ENCODE results near the gene IFI6.

Gene IFI6

DNA sequence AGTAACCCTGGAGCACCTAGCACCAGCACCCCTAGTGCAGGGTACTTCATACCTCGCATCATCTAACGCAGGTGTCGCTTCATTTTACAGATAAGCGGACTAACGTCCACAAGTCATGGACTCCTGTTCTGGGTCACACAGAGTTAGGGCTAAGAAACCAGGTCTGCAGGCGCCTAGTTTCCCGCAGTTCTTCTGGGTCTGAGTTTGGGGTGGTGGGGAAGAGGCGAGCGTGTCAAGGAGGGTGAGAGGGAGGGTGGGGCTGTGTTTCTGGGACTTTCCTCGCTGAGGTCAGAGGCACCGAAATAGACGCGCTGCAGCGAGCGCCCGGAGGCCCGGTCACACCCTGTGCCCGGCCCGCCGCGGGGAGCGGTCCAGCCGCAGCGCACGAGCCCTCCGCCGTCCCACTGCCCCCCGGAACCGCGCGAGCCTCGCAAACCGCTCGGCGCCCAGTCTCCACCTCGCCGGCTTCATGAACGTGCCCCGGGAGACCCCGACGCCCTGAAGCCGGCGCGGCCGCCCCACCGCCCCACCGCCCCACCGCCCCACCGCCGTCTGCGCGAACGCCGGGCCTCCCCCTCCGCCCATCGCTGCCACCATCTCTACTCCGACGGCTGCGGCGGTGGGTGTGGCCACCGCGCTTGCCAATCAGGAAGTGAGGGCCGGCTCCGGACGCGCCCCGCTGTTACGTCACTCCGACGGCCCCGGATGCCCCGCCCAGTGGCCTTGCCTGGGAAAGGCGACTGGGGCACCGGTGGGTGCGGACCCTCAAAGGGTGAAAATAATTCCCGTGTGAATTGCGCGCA lies 12.3 kb downstream of the IFI6 start:
- Histone ChIP-seq H3K4me1 (ENCODE audit: control insufficient read depth, insufficient read depth, low read length) (peaks cover 24% of the 10 kb centered on the region), H3K9ac (ENCODE audit: low read depth, low read length) (peak overlapping the region; percentile 16)

DNA sequence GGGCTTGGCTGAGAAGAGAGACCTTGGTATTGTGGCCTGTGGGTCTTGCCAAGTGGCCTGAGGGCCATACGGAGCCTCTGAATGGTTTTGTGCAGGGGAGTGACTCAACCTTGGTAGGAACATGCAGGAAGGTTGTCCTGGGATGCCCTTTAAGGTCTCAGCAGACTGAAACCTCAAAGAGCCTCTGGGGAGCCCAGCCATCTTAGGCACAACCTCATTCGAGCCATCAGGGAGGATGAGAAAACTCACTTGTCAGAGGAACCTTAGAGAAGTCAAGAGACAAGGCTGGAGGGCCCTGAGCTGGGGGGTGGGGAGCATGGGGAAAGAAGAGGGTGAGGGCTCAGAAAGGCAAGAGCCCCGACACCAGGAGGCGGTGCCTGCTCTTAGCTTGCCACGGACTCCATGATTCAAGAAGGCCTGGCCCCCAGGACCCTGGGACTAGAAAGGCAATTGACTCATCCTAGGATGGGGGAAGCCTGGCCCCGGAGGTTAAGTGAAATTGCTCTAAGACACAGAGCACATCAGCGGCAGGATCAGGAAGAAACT lies 13.0 kb downstream of the IFI6 start:
- peaks cover 24% of the 10 kb centered on the region for H3K4me1 ChIP-seq (ENCODE audit: control insufficient read depth, insufficient read depth, low read length)
- H3K4me3 ChIP-seq (ENCODE audit: low read depth, low read length) = peak overlapping the region; percentile 66
- H3K36me3 ChIP-seq (ENCODE audit: control insufficient read depth, insufficient read depth, low read length) = no peaks in the 10 kb centered on the region
- no peaks in the 10 kb centered on the region for H3K9me3 ChIP-seq (ENCODE audit: control insufficient read depth, insufficient read depth, low read length)
- peaks cover 6% of the 10 kb centered on the region for H3K27me3 ChIP-seq (ENCODE audit: control insufficient read depth, insufficient read depth, low read length)
- H3K9ac ChIP-seq (ENCODE audit: low read depth, low read length) = no peak overlapping the region

More for the DNA sequence above, 12.3 kb downstream of the IFI6 start:
- no peaks in the 10 kb centered on the region for H3K36me3 ChIP-seq (ENCODE audit: control insufficient read depth, insufficient read depth, low read length)
- H3K4me3 ChIP-seq (ENCODE audit: low read depth, low read length) = peak overlapping the region; percentile 66
- H3K27me3 ChIP-seq (ENCODE audit: control insufficient read depth, insufficient read depth, low read length) = peaks cover 6% of the 10 kb centered on the region
- H3K9me3 ChIP-seq (ENCODE audit: control insufficient read depth, insufficient read depth, low read length) = no peaks in the 10 kb centered on the region

DNA sequence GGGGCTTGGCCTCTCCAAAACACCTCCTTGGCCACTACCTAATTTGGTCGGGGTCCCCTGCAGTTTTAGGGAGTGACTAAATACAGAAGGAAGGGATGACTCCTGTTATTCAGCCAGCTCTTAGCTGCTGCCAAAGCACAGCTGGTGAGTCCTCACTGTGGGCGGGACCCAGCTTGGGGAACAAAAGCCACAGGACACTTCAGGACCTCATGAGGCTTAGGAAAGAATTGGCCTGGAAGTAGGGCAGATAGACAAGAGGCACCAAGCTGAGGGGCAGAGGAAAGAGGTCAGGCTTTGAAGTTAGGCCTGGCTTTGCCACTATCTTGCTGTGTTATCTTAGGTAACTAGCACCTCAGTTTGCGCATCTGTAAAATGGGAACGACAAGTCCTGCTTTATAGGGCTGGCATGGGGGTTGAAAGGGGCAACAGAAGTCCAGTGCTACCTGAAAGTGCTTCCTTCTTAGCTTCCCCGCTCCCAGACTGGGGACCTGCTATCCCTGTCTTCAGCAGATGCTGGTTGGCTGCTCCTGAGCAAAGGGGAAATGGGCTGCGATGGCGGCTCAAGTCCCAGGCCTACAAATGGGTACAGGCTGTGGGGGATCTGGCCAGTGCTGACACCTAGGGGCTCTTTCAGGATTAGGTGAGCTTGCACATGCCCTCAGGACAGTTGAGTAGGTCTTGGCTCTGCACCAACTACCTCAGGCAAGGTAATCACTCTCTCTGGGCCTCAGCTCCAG lies 15.7 kb downstream of the IFI6 start:
- H3K4me1 ChIP-seq (ENCODE audit: control insufficient read depth, insufficient read depth, low read length) = peaks cover 21% of the 10 kb centered on the region
- no peaks in the 10 kb centered on the region for H3K9me3 ChIP-seq (ENCODE audit: control insufficient read depth, insufficient read depth, low read length)
- H3K4me3 ChIP-seq (ENCODE audit: low read depth, low read length) = no peak overlapping the region
- no peaks in the 10 kb centered on the region for H3K36me3 ChIP-seq (ENCODE audit: control insufficient read depth, insufficient read depth, low read length)
- H3K27me3 ChIP-seq (ENCODE audit: control insufficient read depth, insufficient read depth, low read length) = peaks cover 6% of the 10 kb centered on the region
- no peak overlapping the region for H3K9ac ChIP-seq (ENCODE audit: low read depth, low read length)

DNA sequence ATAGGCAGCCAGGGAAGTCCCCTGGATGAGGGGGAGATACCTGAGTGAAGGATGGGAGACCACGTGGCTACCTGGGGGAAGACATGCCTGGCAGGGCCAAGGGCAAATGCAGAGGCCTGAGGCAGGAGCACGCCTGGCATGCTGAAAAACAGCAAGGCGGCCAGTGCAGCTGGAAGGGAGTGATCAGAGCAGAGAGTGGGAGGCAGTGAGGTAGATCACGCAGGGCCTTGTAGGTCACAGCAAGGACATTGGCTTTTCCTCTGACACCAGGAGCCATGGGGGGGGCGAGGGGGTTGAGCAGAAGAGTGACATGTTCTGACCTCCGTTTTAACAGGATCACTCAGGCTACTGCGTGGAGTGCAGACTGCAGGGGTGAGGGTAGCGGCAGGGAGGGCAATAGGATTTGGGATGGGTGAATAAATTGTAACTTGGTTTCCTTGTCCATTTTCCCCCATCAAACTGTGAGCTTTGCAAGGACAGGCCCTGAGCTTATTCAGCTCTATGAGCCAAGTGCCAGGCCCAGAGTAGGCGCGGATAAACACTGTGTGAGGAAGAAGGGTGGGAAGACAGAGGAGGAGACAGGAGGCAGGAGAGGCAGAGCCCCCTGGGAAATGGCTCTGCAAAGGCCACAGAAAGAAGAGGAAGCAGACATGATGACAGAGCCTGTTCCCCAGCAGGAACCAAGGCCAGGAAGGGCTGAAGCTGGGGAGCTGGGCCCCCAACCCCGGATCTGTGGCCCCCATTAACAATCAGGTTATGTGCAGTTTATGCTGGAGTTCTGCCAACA lies 16.6 kb downstream of the IFI6 start:
- Histone ChIP-seq H3K27me3 (ENCODE audit: control insufficient read depth, insufficient read depth, low read length) (peaks cover under 1% of the 10 kb centered on the region), H3K9ac (ENCODE audit: low read depth, low read length) (no peak overlapping the region), H3K9me3 (ENCODE audit: control insufficient read depth, insufficient read depth, low read length) (no peaks in the 10 kb centered on the region), H3K4me1 (ENCODE audit: control insufficient read depth, insufficient read depth, low read length) (peaks cover 28% of the 10 kb centered on the region), H3K36me3 (ENCODE audit: control insufficient read depth, insufficient read depth, low read length) (no peaks in the 10 kb centered on the region), H3K4me3 (ENCODE audit: low read depth, low read length) (no peak overlapping the region)

DNA sequence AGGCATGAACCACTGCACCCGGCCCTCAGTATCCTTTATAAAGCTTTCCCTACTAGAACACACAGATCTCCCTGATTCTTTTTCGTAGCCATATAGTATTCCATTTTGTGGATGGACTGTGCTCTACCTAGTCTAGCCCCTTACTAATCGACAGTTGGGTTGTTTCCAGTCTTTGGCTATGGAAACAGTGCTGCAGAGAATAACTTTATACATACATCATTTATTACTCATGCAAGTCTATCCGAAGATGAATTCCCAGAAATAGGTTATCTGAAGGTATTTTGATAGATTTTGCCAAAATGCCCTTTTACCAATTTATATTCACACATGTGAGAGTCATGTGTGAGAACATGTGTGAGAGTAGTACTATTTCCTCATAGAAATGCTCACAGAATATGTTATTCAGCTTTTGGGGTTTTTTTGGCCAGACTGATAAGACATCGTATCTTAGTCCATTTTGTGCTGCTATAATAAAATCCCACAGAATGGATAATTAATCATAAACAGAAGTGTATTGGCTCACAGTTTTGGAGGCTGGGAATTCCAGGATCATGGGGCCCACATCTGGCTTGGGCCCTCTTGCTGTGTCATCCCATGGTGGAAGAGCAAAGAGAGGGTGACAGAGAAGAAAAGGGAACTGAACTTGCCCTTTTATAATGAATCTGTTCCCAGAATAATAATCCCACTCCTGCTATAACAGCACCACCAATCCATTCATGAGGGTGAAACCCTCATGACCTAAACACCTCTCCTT lies 19.7 kb downstream of the IFI6 start:
- Histone ChIP-seq H3K9ac (ENCODE audit: low read depth, low read length) (no peak overlapping the region), H3K27me3 (ENCODE audit: control insufficient read depth, insufficient read depth, low read length) (no peaks in the 10 kb centered on the region), H3K4me1 (ENCODE audit: control insufficient read depth, insufficient read depth, low read length) (peaks cover 20% of the 10 kb centered on the region), H3K36me3 (ENCODE audit: control insufficient read depth, insufficient read depth, low read length) (no peaks in the 10 kb centered on the region), H3K9me3 (ENCODE audit: control insufficient read depth, insufficient read depth, low read length) (no peaks in the 10 kb centered on the region), H3K4me3 (ENCODE audit: low read depth, low read length) (no peak overlapping the region)

DNA sequence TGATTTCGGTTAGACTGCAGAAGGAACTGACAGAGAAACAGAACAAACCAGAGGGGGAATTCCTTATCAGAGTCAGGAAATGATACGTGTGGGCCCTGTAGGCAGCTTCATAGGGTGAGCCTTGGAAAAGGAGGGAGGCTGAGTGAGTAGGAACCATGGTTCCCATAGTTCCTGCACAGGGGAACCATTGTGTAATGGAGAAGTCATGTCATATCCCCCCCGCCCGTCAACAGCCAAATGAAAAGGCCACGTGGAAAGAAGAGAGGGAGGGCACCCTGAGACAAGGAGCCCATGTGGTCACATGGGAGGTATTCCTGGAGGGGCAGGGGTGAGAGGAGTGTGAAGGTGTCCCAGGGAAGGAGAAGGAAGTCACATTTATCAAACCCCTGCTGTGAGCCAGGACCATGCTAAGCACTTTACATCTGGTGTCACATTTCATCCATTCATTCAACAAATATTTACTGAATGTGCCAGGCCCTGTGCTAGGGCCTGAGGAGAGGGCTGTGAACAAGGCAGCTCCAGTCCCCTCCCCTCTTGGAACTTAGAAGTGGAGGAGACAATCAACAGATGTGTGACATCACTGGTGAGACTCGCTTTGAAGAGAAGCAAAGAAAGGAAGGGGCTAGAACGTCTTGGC lies 21.3 kb downstream of the IFI6 start:
- Histone ChIP-seq H3K4me3 (ENCODE audit: low read depth, low read length) (no peak overlapping the region), H3K9me3 (ENCODE audit: control insufficient read depth, insufficient read depth, low read length) (no peaks in the 10 kb centered on the region), H3K36me3 (ENCODE audit: control insufficient read depth, insufficient read depth, low read length) (no peaks in the 10 kb centered on the region), H3K4me1 (ENCODE audit: control insufficient read depth, insufficient read depth, low read length) (peaks cover 16% of the 10 kb centered on the region), H3K27me3 (ENCODE audit: control insufficient read depth, insufficient read depth, low read length) (no peaks in the 10 kb centered on the region), H3K9ac (ENCODE audit: low read depth, low read length) (no peak overlapping the region)

DNA sequence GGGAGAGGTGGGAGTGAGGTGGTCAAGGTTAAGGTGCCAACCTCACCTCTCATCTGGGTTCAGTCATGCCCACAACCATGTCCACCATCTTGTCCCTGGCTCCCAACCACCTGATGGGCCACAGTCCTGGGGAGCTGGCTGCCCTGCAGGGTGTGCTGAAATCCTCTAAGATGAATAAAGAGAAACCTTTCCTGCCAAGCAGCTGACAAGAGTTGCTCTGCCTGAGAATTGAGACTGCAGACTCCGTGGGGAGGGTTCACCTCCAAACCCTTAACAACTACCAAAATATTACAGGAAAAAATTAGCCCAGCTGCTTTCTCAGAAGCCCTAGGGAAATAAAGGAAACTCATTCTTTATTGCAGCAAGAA lies 21.8 kb downstream of the IFI6 start:
- H3K9ac ChIP-seq (ENCODE audit: low read depth, low read length) = no peak overlapping the region

DNA sequence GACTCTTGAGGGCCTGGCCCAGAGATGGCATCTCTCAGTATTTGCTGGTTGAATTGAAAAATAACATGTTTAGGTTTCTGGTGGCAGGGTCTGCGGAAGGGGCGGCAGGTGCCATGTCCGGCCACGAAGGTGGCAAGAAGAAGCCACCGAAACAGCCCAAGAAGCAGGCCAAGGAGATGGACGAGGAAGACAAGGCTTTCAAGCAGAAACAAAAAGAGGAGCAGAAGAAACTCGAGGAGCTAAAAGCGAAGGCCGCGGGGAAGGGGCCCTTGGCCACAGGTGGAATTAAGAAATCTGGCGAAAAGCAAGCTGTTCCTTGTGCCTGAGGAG lies 22.7 kb downstream of the IFI6 start:
- Histone ChIP-seq H3K36me3 (ENCODE audit: control insufficient read depth, insufficient read depth, low read length) (no peaks in the 10 kb centered on the region), H3K9me3 (ENCODE audit: control insufficient read depth, insufficient read depth, low read length) (no peaks in the 10 kb centered on the region), H3K4me3 (ENCODE audit: low read depth, low read length) (no peak overlapping the region), H3K27me3 (ENCODE audit: control insufficient read depth, insufficient read depth, low read length) (no peaks in the 10 kb centered on the region), H3K9ac (ENCODE audit: low read depth, low read length) (no peak overlapping the region), H3K4me1 (ENCODE audit: control insufficient read depth, insufficient read depth, low read length) (peaks cover 9% of the 10 kb centered on the region)

More for the DNA sequence above, 21.8 kb downstream of the IFI6 start:
- no peaks in the 10 kb centered on the region for H3K36me3 ChIP-seq (ENCODE audit: control insufficient read depth, insufficient read depth, low read length)
- no peak overlapping the region for H3K4me3 ChIP-seq (ENCODE audit: low read depth, low read length)
- H3K4me1 ChIP-seq (ENCODE audit: control insufficient read depth, insufficient read depth, low read length) = peaks cover 12% of the 10 kb centered on the region
- no peaks in the 10 kb centered on the region for H3K27me3 ChIP-seq (ENCODE audit: control insufficient read depth, insufficient read depth, low read length)
- no peaks in the 10 kb centered on the region for H3K9me3 ChIP-seq (ENCODE audit: control insufficient read depth, insufficient read depth, low read length)

DNA sequence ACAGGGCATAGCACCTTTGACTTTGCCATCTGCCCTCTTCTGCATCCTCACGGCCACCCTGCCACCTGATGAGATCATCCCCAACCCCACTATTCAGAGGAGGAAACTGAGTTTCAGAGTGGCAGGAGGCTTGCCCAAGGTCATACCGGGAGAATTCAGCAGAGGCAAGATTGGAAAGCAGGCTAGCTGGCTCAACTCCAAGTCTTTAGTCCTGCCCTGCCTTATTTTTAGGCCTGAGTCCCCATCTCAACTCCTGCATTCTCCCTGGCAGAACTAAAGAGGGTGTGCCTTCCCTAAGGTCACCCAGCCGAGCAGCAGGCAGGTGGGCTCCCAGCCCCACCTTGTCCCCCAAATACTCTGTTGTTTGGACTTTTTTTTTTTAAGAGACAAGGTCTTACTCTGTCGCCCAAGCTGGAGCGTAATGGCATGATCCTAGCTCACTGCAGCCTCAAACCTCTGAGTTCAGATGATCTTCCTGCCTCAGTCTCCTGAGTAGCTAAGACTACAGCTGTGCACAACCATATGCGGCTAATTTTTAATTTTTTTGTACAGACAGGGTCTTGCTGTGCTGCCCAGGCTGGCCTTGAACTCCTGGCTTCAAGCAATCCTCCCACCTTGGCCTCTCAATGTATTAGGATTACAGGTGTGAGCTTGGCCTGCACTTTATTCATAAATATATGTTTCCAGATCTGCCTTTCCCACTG lies 23.2 kb downstream of the IFI6 start:
- no peak overlapping the region for H3K4me3 ChIP-seq (ENCODE audit: low read depth, low read length)
- no peak overlapping the region for H3K9ac ChIP-seq (ENCODE audit: low read depth, low read length)
- H3K27me3 ChIP-seq (ENCODE audit: control insufficient read depth, insufficient read depth, low read length) = no peaks in the 10 kb centered on the region
- no peaks in the 10 kb centered on the region for H3K9me3 ChIP-seq (ENCODE audit: control insufficient read depth, insufficient read depth, low read length)
- H3K36me3 ChIP-seq (ENCODE audit: control insufficient read depth, insufficient read depth, low read length) = no peaks in the 10 kb centered on the region
- H3K4me1 ChIP-seq (ENCODE audit: control insufficient read depth, insufficient read depth, low read length) = peaks cover 9% of the 10 kb centered on the region

DNA sequence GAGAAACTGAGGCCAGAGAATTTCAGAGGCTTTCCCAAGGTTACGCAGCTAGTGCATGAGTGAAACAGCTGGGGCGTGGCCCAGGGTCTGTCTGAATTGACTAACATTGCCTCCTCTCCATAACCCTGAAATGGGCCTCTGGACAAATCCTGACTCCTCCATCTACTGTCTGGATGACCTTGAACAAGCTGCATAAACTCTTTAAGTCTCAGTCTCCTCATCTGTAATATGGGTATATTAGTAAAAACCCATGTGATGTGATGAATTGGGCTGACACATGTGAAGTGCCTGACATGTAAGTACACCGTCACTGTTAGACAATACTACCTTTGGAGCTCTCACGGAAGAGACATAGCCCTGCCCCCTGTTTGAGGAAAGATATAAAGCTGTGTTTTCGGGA lies 24.7 kb downstream of the IFI6 start:
- Histone ChIP-seq H3K9ac (ENCODE audit: low read depth, low read length) (no peak overlapping the region), H3K27me3 (ENCODE audit: control insufficient read depth, insufficient read depth, low read length) (no peaks in the 10 kb centered on the region), H3K36me3 (ENCODE audit: control insufficient read depth, insufficient read depth, low read length) (no peaks in the 10 kb centered on the region), H3K4me3 (ENCODE audit: low read depth, low read length) (no peak overlapping the region), H3K4me1 (ENCODE audit: control insufficient read depth, insufficient read depth, low read length) (peaks cover 14% of the 10 kb centered on the region), H3K9me3 (ENCODE audit: control insufficient read depth, insufficient read depth, low read length) (no peaks in the 10 kb centered on the region)

Data from iPS-15b (cell line).